CMK (cell line): Measurements from ENCODE around the gene DHCR7.
A peak's percentile ranks its signal among the peaks of the same experiment; 100 is the strongest.

Experiments used
- DNase-seq: peaks from one replicate; pipeline ENCODE4 v3.0.0-alpha.2; 2010; ENCODE audit warnings: low read depth

Gene DHCR7

DNA sequence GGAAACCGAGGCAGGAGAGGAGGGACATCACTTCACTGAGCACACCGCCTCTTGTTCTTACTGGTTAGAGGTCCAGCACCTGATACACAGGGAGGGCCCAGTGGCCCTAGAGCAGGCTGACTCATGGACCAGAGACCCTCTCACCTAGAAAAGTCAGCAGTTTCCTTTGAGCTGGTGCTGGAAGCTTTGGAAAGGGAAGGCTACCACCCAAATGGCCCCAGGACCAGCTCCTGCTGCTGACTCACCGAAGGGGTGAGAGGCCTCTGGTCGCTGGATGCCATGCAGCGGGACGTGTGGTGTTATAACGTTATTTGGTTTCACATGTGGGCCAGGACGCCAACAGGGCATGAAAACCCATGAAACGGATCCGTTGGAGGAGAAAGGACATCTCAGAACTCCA, 8.6 kb upstream of the DHCR7 start:
- no peak for DNase-seq

DNA sequence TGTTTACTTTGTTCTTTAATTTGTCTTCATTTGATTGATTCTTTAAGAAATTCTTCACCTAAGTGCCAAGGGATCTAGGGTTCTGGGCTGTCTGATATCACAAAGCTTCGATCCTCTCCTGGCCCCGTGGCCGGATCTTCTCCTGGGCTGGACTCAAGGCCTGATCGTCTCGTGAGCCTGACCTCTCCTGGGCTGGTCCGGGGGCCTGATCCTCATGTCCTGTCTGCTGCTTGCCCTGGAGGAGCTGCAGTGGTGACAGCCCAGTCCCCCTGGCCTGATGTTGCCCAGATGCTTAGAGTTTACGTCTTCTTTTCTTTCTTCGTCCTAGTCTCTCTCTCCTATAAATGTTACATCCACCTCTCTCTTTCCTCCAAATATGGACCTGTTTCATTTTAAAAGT, 8.1 kb upstream of the DHCR7 start:
- DNase-seq: no peak

GRCh38 chr11:71454470-71455113, 6.4 kb upstream of the DHCR7 start:
- no peak for DNase-seq

- no peak for DNase-seq
These were observed 5.7 kb upstream of the DHCR7 start for GRCh38 chr11:71453918-71454304.

- peak; percentile 90 for DNase-seq
These were observed 5.1 kb upstream of the DHCR7 start, which contains the start of gene NADSYN1 for GRCh38 chr11:71453037-71453917. Gene NADSYN1, plus strand, starts transcription at chr11:71453203. Its CDS starts 94 bp downstream, at chr11:71453297.

- DNase-seq: peak; percentile 87
These were observed 4.2 kb upstream of the DHCR7 start for GRCh38 chr11:71452199-71453036.

DNA sequence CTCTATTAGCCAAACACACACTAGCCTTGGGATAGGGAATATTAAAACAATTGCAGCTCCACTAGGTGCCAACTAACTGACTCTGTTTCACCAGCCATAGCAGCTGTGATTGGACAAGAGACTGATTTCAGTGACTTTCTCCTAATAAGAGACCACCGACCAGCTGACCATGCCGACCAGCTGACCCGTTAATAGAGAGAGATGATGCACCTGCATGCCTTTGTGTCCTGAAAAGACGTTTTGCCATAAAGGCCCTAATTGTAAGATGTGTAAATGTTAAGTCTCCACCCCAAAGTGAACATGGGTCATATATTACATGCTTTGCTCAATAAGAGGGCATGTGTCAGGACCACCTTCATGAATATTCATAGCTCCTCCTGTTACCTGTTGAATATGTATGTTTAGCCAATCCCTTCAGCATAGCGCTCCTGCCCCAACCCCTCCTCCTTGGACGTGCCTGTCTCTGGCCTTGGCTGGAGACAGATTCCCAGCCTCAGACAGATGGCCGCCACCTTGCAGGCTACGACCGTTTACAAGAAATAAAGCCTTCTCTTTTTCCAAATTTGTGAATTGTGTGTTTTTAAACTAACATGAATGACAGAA, 3.5 kb upstream of the DHCR7 start:
- no peak for DNase-seq

DNA sequence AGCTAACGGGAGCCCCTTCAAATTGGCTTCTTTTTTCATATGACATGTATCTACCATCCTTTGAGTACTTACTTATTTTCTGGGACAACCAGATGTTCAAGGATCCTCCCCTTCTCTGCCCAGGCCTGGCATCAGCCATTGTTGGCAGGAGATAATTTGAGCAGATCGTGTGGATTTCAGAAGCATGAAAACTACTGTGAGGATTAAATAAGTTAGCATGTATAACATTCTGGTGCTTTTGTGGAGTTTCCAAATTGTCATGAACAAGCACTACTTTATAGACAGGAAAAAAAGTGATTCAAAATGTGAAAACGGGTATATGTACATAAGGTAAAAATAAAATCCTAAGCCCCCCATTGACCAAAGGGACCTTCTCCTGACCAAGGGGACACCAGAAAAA, 2.7 kb upstream of the DHCR7 start:
- DNase-seq: no peak

- no peak for DNase-seq
These were observed 2.3 kb upstream of the DHCR7 start for GRCh38 chr11:71450507-71450906.

- DNase-seq: no peak
These were observed 1.4 kb upstream of the DHCR7 start for GRCh38 chr11:71449596-71449995.

DNA sequence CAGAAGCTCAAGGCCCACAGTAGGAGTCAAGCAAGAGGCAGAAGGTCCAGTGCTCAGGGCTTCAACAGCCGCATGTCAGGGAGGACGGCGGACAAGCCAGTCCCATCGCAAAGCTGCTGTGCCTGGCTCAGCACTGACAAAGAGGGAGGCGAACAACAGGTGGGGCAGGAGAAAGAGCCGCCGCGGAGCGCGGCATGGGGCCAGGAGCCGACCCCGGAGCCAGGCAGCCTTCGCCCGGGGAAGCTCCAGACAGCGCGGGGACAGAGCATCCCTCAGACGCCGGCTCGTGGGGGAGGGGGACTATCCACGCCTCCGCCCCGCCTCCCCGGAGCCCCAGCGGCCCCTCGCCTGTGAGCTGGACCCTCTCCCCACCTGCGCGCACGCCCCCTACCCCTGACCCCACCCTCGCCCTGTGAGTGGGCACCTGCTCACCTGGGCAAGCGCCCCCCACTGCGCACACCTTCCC, 369 bp downstream of the DHCR7 start:
- no peak for DNase-seq

GRCh38 chr11:71446942-71447688, 1.1 kb downstream of the DHCR7 start:
- DNase-seq: no peak

DNA sequence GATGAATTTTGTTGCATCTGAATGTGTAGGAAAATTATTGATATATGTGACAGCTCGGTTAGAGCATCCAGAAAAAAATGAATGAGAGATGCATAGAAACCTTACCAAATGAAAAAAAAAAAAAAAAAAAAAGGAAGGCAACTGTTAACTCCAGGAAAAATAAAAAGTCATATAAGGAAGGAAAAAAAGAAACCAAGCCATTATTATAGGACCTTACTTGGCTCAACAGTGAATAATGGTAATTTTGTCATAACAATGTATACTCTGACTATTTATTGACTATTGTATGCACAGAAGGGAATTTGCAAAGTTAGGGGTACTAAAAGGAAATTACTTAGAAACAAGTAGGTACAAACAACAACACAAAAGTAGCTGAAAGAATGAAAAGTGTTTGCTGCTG, 2.0 kb downstream of the DHCR7 start:
- DNase-seq: no peak

- no peak for DNase-seq
These were observed 3.4 kb downstream of the DHCR7 start for GRCh38 chr11:71444811-71445210.

GRCh38 chr11:71443736-71444445, 4.3 kb downstream of the DHCR7 start:
- DNase-seq: no peak

DNA sequence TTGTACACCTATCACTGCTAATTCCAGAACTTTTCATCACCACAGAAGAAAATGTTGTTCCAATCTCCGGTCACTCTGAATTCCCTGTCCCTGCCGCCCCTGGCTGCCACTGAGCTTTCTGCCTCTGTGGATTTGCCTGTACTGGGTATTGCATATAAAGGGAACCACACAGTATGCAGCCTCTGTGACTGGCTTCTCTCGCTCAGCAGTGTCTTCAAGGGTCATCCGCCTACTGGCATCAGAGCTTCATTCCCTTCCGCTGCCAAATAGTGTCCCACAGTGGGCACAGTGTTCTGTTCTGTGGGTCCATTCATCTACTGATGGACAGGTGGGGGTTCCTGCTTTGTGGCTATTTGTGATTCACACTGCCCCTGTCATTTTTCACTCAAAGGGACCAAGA, 5.3 kb downstream of the DHCR7 start:
- DNase-seq: no peak

DNA sequence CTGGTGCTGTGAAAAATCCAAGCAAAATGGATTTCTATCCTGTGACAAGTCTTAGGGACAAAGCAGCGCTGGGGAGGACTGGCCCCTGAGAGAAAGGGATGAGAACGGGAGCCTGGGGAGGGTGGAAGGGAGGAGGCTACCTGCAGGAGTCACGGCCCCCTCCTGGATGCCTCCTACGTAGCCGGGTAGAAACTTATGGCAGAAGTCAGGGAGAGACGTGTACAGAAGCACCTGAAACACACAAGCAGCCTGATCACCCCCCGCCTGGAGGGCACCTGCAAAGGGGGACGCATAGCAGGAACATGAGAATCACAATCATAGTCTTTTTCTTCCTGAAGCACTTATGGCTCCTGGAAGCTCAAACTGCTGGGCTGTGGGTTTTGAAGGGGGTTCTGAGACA, 6.1 kb downstream of the DHCR7 start:
- no peak for DNase-seq

GRCh38 chr11:71441251-71441650, 6.9 kb downstream of the DHCR7 start:
- DNase-seq: no peak

DNA sequence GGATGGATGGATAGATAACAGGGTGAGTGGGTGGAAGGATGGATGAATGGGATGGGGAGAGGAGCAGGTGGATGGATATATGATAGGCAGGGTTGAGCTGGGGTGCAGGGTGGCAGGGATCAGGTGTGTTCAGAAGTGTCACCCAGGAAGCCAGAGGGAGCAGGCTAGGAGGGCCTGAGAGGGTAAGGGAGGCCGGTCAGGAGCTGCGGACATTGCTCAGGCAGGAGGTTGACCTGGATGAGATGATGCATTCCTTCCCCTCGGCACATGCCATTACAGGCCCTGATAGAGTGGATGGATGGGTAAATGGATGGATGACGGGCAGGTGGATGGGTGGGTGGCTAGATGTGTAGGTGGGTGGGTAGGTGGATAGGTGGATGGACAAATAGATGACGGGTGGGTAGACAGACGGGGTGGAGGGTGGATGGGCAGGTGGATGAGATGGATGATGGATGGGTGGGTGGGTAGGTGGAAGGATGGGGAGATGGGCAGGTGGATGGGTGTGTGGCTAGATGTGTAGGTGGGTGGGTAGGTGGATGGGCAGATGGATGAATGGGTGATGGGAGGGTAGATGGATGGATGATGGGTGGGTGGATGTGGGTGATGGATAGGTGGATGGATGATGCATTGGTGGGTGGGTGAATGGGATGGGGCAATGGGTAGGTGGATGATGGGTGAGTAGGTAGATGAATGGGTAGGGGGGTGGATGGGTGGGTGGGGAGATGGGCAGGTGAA, 8.0 kb downstream of the DHCR7 start:
- DNase-seq: no peak

DNA sequence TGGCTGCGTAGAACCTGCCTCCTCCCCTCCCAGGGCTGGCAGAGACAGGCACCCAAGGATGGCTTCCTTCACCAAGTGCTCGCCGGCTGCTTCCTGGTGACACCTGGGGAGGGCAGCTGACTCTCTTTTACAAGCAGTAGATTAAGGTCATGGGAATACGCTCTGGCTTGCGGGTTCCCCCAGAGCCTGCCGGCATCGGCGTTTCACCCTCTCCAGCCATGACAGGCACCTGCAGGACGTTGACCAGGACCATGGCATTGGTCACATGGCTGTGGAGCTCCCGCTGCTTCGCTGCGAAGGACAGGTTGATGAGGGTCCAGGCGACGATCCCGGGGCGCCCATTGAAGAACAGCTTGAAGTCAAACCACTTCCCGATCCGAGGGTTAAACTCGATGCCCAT, 9.5 kb downstream of the DHCR7 start:
- DNase-seq: no peak
